ENCODE measurements around the gene CEBPA.

DNA sequence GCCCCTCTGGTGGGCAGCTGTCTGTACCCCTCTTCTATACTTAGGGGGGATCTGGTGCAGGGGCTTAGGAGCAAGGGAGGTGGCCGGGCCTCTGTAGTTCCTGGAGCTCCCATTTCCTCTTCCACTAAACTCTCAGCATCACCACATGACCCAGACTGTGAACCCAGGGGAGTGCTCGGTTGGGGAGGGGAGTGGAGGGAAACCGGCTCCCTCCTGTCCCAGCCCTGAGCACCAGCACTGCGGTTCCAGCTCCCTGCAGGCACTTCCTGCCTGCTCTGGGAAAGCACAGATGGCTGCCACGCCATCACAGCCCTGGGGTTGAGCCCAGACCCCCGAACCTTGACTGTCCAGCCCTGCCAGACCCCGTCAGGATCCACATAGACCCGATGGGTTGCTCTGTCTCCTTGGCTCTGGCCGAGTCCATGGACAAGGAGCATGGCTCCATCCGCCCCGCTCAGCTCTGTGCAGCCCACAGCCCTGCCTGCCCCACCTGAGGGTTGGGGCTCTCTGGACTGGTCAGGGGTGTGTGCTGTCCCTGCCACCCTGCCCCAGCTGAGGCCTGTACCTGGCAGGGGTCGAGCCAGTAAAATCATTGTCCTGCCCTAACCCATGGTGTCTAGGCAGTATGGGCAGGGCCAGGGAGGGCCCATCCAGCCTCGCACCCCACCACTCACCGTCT lies 40.7 kb downstream of the CEBPA start:
- no peak for TF ChIP-seq POLR2A (IDR thresholded peaks at IDR 0.05)
- TF ChIP-seq, protein P1, sequence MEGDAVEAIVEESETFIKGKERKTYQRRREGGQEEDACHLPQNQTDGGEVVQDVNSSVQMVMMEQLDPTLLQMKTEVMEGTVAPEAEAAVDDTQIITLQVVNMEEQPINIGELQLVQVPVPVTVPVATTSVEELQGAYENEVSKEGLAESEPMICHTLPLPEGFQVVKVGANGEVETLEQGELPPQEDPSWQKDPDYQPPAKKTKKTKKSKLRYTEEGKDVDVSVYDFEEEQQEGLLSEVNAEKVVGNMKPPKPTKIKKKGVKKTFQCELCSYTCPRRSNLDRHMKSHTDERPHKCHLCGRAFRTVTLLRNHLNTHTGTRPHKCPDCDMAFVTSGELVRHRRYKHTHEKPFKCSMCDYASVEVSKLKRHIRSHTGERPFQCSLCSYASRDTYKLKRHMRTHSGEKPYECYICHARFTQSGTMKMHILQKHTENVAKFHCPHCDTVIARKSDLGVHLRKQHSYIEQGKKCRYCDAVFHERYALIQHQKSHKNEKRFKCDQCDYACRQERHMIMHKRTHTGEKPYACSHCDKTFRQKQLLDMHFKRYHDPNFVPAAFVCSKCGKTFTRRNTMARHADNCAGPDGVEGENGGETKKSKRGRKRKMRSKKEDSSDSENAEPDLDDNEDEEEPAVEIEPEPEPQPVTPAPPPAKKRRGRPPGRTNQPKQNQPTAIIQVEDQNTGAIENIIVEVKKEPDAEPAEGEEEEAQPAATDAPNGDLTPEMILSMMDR (IDR thresholded peaks at IDR 0.05) = no peak

Measured in ovary (tissue), 3 donors.